Effector memory CD4-positive, alpha-beta T cell (primary cell): ENCODE data around the gene NISCH.

Source experiments
- DNase-seq, 3 donors: peaks; one replicate each; pipeline ENCODE4 v3.0.0-alpha.2; 2020
- H3K27ac ChIP-seq: 2 replicates; pipeline ENCODE4 v1.7.0; 2013; ENCODE audit warnings: mild to moderate bottlenecking, low read length, moderate library complexity; ENCODE audit not compliant: insufficient read depth, poor library complexity, severe bottlenecking
- H3K27me3 ChIP-seq: replicated peaks from 2 replicates; pipeline ENCODE4 v1.7.0; 2013; ENCODE audit warnings: mild to moderate bottlenecking, low read length; ENCODE audit not compliant: insufficient read depth, control insufficient read depth, poor library complexity, severe bottlenecking
- H3K36me3 ChIP-seq: 2 replicates; pipeline ENCODE4 v1.7.0; 2013; ENCODE audit warnings: mild to moderate bottlenecking, low read length, moderate library complexity; ENCODE audit not compliant: control insufficient read depth, insufficient read depth
- H3K4me1 ChIP-seq: 2 replicates; pipeline ENCODE4 v1.7.0; 2013; ENCODE audit warnings: low read length, mild to moderate bottlenecking; ENCODE audit not compliant: control insufficient read depth, insufficient read depth, poor library complexity, severe bottlenecking
- H3K4me3 ChIP-seq: 2 replicates; pipeline ENCODE4 v1.7.0; 2013; ENCODE audit warnings: low read length, low read depth, mild to moderate bottlenecking; ENCODE audit not compliant: insufficient read depth, poor library complexity, severe bottlenecking
- H3K9me3 ChIP-seq: 2 replicates; pipeline ENCODE4 v1.7.0; 2013; ENCODE audit warnings: mild to moderate bottlenecking, low read length, moderate library complexity; ENCODE audit not compliant: control insufficient read depth

The NISCH gene

GRCh38 chr3:52501046-52501445 lies 45.6 kb downstream of the NISCH start:
- no peak for DNase-seq
- no peaks in the 10 kb centered on the region for H3K9me3 ChIP-seq
- no peaks in the 10 kb centered on the region for H3K36me3 ChIP-seq
- no peak overlapping the region for H3K27ac ChIP-seq
- H3K4me1 ChIP-seq, result no peaks in the 10 kb centered on the region
- no peaks in the 10 kb centered on the region for H3K27me3 ChIP-seq
- H3K4me3 ChIP-seq, result no peak overlapping the region

GRCh38 chr3:52502001-52502400 lies 46.6 kb downstream of the NISCH start:
- no peaks in the 10 kb centered on the region for H3K36me3 ChIP-seq
- DNase-seq, result no peak
- no peak overlapping the region for H3K4me3 ChIP-seq
- H3K9me3 ChIP-seq, result no peaks in the 10 kb centered on the region
- no peak overlapping the region for H3K27ac ChIP-seq
- H3K4me1 ChIP-seq, result no peaks in the 10 kb centered on the region
- H3K27me3 ChIP-seq, result no peaks in the 10 kb centered on the region

- Histone ChIP-seq H3K27ac (no peak overlapping the region), H3K4me3 (no peak overlapping the region), H3K9me3 (no peaks in the 10 kb centered on the region), H3K36me3 (no peaks in the 10 kb centered on the region), H3K4me1 (no peaks in the 10 kb centered on the region), H3K27me3 (no peaks in the 10 kb centered on the region)
- no peak for DNase-seq
Measured at GRCh38 chr3:52502808-52503350, 47.5 kb downstream of the NISCH start.

- H3K27me3 ChIP-seq, result no peaks in the 10 kb centered on the region
- no peak overlapping the region for H3K27ac ChIP-seq
- H3K4me3 ChIP-seq, result no peak overlapping the region
- H3K36me3 ChIP-seq, result no peaks in the 10 kb centered on the region
- no peaks in the 10 kb centered on the region for H3K4me1 ChIP-seq
- no peaks in the 10 kb centered on the region for H3K9me3 ChIP-seq
- DNase-seq, result no peak
Measured at GRCh38 chr3:52503788-52504424, 48.5 kb downstream of the NISCH start.

- DNase-seq, result no peak
- Histone ChIP-seq H3K4me1 (no peaks in the 10 kb centered on the region), H3K27me3 (no peaks in the 10 kb centered on the region), H3K4me3 (no peak overlapping the region), H3K36me3 (no peaks in the 10 kb centered on the region), H3K27ac (no peak overlapping the region), H3K9me3 (no peaks in the 10 kb centered on the region)
Measured at GRCh38 chr3:52504977-52505376, 49.6 kb downstream of the NISCH start.

- Histone ChIP-seq H3K36me3 (no peaks in the 10 kb centered on the region), H3K4me1 (no peaks in the 10 kb centered on the region), H3K4me3 (no peak overlapping the region), H3K9me3 (no peaks in the 10 kb centered on the region), H3K27ac (no peak overlapping the region), H3K27me3 (no peaks in the 10 kb centered on the region)
- DNase-seq, result no peak
Measured at GRCh38 chr3:52506266-52506966, 51.0 kb downstream of the NISCH start.

GRCh38 chr3:52507359-52507758 lies 52.0 kb downstream of the NISCH start:
- Histone ChIP-seq H3K27me3 (no peaks in the 10 kb centered on the region), H3K4me1 (no peaks in the 10 kb centered on the region), H3K27ac (no peak overlapping the region), H3K36me3 (no peaks in the 10 kb centered on the region), H3K9me3 (no peaks in the 10 kb centered on the region), H3K4me3 (no peak overlapping the region)
- no peak for DNase-seq

GRCh38 chr3:52509753-52510328 lies 54.4 kb downstream of the NISCH start:
- no peak for DNase-seq
- Histone ChIP-seq H3K36me3 (no peaks in the 10 kb centered on the region), H3K27ac (no peak overlapping the region), H3K9me3 (no peaks in the 10 kb centered on the region), H3K4me1 (no peaks in the 10 kb centered on the region), H3K4me3 (no peak overlapping the region), H3K27me3 (no peaks in the 10 kb centered on the region)

GRCh38 chr3:52511509-52511908 lies 56.1 kb downstream of the NISCH start:
- no peaks in the 10 kb centered on the region for H3K36me3 ChIP-seq
- H3K27me3 ChIP-seq, result no peaks in the 10 kb centered on the region
- no peak for DNase-seq
- no peaks in the 10 kb centered on the region for H3K9me3 ChIP-seq
- H3K27ac ChIP-seq, result no peak overlapping the region
- no peak overlapping the region for H3K4me3 ChIP-seq
- H3K4me1 ChIP-seq, result no peaks in the 10 kb centered on the region

GRCh38 chr3:52512105-52512504 lies 56.7 kb downstream of the NISCH start:
- H3K36me3 ChIP-seq, result no peaks in the 10 kb centered on the region
- H3K27ac ChIP-seq, result no peak overlapping the region

More at GRCh38 chr3:52512105-52512504, 56.7 kb downstream of the NISCH start:
- no peaks in the 10 kb centered on the region for H3K4me1 ChIP-seq
- DNase-seq, result no peak
- no peaks in the 10 kb centered on the region for H3K27me3 ChIP-seq
- H3K4me3 ChIP-seq, result no peak overlapping the region
- no peaks in the 10 kb centered on the region for H3K9me3 ChIP-seq
